Endothelial cell (in vitro differentiated cells): ENCODE data around the gene FHOD1. TPM values are rescaled to one million over a fixed set of nuclear protein-coding genes. Genes with fewer than 3 reads are reported as not detected.
A peak's percentile ranks its signal among the peaks of the same experiment; 100 is the strongest.

ENCODE experiments used
- DNase-seq: peaks from one replicate; pipeline ENCODE4 v3.0.0; 2021; ENCODE audit warnings: low spot score
- H3K27ac Mint-ChIP-seq: one replicate; pipeline ENCODE4 v1.8.0; 2021; ENCODE audit warnings: mixed read lengths, inconsistent platforms; ENCODE audit not compliant: unreplicated experiment
- H3K27me3 Mint-ChIP-seq: one replicate; pipeline ENCODE4 v1.8.0; 2021; ENCODE audit warnings: mild to moderate bottlenecking, moderate library complexity, mixed read lengths, inconsistent platforms; ENCODE audit not compliant: unreplicated experiment
- H3K36me3 Mint-ChIP-seq: one replicate; pipeline ENCODE4 v1.8.0; 2021; ENCODE audit warnings: mild to moderate bottlenecking, low read depth, mixed read lengths, inconsistent platforms; ENCODE audit not compliant: unreplicated experiment
- H3K4me1 Mint-ChIP-seq: one replicate; pipeline ENCODE4 v1.8.0; 2021; ENCODE audit warnings: mild to moderate bottlenecking, mixed read lengths, inconsistent platforms; ENCODE audit not compliant: unreplicated experiment
- H3K4me3 Mint-ChIP-seq: one replicate; pipeline ENCODE4 v1.8.0; 2021; ENCODE audit warnings: mild to moderate bottlenecking, mixed read lengths, inconsistent platforms; ENCODE audit not compliant: unreplicated experiment
- H3K9me3 Mint-ChIP-seq: one replicate; pipeline ENCODE4 v1.8.0; 2021; ENCODE audit warnings: mixed read lengths, inconsistent platforms; ENCODE audit not compliant: unreplicated experiment
- CTCF ChIP-seq: fragments of 200-600 bp; sonication (generic); IDR thresholded peaks from one replicate; pipeline ENCODE4 v1.5.0; 2021; ENCODE audit warnings: antibody characterized with exemption; ENCODE audit not compliant: unreplicated experiment
- total RNA-seq: library from RNA; stranded (reverse); fragmentation: NEBNext Ultra II Directional; extraction: Animal tissue kit (Norgen Biotek cat#: 25700); gene quantifications from one replicate; pipeline ENCODE4 v1.2.1, GENCODE V29; 2021; ENCODE audit not compliant: unreplicated experiment

The FHOD1 gene
- total RNA-seq, 1 donor from 2014 or later, result 248 TPM

GRCh38 chr16:67198238-67198734 lies 49.0 kb downstream of the FHOD1 start:
- Mint-ChIP-seq H3K27me3 (peaks cover 20% of the 10 kb centered on the region), H3K4me3 (no peak overlapping the region), H3K36me3 (peaks cover 34% of the 10 kb centered on the region), H3K4me1 (peaks cover 46% of the 10 kb centered on the region), H3K27ac (no peak overlapping the region), H3K9me3 (no peaks in the 10 kb centered on the region)
- TF ChIP-seq CTCF, result peak; percentile 61
- peak; percentile 60 for DNase-seq

GRCh38 chr16:67197704-67198103 lies 49.6 kb downstream of the FHOD1 start:
- H3K27me3 Mint-ChIP-seq, result peaks cover 22% of the 10 kb centered on the region
- H3K36me3 Mint-ChIP-seq, result peaks cover 38% of the 10 kb centered on the region
- peak overlapping the region; percentile 9 for H3K27ac Mint-ChIP-seq
- DNase-seq, result no peak
- no peak for TF ChIP-seq CTCF
- H3K4me3 Mint-ChIP-seq, result peak overlapping the region; percentile 25
- no peaks in the 10 kb centered on the region for H3K9me3 Mint-ChIP-seq
- peaks cover 49% of the 10 kb centered on the region for H3K4me1 Mint-ChIP-seq

- no peak for TF ChIP-seq CTCF
- Mint-ChIP-seq H3K36me3 (peaks cover 40% of the 10 kb centered on the region), H3K9me3 (no peaks in the 10 kb centered on the region), H3K4me3 (peak overlapping the region; percentile 86), H3K4me1 (peaks cover 52% of the 10 kb centered on the region), H3K27me3 (peaks cover 23% of the 10 kb centered on the region), H3K27ac (peak overlapping the region; percentile 61)
- DNase-seq, result no peak
Observed at GRCh38 chr16:67196881-67197280, 50.4 kb downstream of the FHOD1 start.

- H3K27ac Mint-ChIP-seq, result peak overlapping the region; percentile 72
- TF ChIP-seq CTCF, result no peak
- H3K27me3 Mint-ChIP-seq, result peaks cover 28% of the 10 kb centered on the region
- H3K4me3 Mint-ChIP-seq, result peak overlapping the region; percentile 86
- DNase-seq, result no peak
- H3K36me3 Mint-ChIP-seq, result peaks cover 40% of the 10 kb centered on the region
- H3K9me3 Mint-ChIP-seq, result no peaks in the 10 kb centered on the region
- peaks cover 63% of the 10 kb centered on the region for H3K4me1 Mint-ChIP-seq
Observed at GRCh38 chr16:67195676-67196075, 51.6 kb downstream of the FHOD1 start.

- Mint-ChIP-seq H3K36me3 (peaks cover 40% of the 10 kb centered on the region), H3K4me1 (peaks cover 69% of the 10 kb centered on the region), H3K9me3 (no peaks in the 10 kb centered on the region), H3K27me3 (peaks cover 24% of the 10 kb centered on the region), H3K4me3 (peak overlapping the region; percentile 97), H3K27ac (peak overlapping the region; percentile 58)
- no peak for TF ChIP-seq CTCF
- DNase-seq, result no peak
Observed at GRCh38 chr16:67194260-67194659, 53.0 kb downstream of the FHOD1 start.
